SK-N-SH (cell line): ENCODE measurements around the gene RHBDF2.

Source experiments
- EZH2phosphoT487 ChIP-seq: fragments of 200-600 bp; sonication (generic); IDR thresholded peaks from 2 replicates; pipeline ENCODE4 v1.6.1; 2017; ENCODE audit warnings: low read depth, mixed run types, mild to moderate bottlenecking, antibody characterized with exemption, moderate library complexity, borderline replicate concordance
- RAD21 ChIP-seq: IDR thresholded peaks from 2 replicates; pipeline ENCODE4 v1.6.1; 2012; ENCODE audit warnings: mild to moderate bottlenecking, low read length
- TF ChIP-seq, protein P1 (sequence below): fragments of 200-600 bp; sonication (generic); IDR thresholded peaks from 2 replicates; pipeline ENCODE4 v1.6.1; 2017; ENCODE audit warnings: antibody characterized with exemption, mild to moderate bottlenecking, moderate library complexity

GRCh38 chr17:76440751-76441362 is 60.4 kb downstream of the RHBDF2 start:
- TF ChIP-seq RAD21 (no peak), EZH2phosphoT487 (no peak)
- TF ChIP-seq, protein P1, sequence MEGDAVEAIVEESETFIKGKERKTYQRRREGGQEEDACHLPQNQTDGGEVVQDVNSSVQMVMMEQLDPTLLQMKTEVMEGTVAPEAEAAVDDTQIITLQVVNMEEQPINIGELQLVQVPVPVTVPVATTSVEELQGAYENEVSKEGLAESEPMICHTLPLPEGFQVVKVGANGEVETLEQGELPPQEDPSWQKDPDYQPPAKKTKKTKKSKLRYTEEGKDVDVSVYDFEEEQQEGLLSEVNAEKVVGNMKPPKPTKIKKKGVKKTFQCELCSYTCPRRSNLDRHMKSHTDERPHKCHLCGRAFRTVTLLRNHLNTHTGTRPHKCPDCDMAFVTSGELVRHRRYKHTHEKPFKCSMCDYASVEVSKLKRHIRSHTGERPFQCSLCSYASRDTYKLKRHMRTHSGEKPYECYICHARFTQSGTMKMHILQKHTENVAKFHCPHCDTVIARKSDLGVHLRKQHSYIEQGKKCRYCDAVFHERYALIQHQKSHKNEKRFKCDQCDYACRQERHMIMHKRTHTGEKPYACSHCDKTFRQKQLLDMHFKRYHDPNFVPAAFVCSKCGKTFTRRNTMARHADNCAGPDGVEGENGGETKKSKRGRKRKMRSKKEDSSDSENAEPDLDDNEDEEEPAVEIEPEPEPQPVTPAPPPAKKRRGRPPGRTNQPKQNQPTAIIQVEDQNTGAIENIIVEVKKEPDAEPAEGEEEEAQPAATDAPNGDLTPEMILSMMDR, result no peak
